GM18507 (cell line): ENCODE measurements around the gene ARL16.
A peak's percentile ranks its signal among the peaks of the same experiment; 100 is the strongest.

Experiments
- DNase-seq: peaks from one replicate; pipeline ENCODE4 v3.0.0; 2011; ENCODE audit warnings: low read depth; ENCODE audit not compliant: insufficient read length; ENCODE audit errors: extremely low spot score
- FAIRE-seq: peaks from 2 replicates; lab custom pipeline; 2011; peaks lifted over from hg19 to GRCh38; lab: Jason Lieb, UNC

ARL16 gene

DNA sequence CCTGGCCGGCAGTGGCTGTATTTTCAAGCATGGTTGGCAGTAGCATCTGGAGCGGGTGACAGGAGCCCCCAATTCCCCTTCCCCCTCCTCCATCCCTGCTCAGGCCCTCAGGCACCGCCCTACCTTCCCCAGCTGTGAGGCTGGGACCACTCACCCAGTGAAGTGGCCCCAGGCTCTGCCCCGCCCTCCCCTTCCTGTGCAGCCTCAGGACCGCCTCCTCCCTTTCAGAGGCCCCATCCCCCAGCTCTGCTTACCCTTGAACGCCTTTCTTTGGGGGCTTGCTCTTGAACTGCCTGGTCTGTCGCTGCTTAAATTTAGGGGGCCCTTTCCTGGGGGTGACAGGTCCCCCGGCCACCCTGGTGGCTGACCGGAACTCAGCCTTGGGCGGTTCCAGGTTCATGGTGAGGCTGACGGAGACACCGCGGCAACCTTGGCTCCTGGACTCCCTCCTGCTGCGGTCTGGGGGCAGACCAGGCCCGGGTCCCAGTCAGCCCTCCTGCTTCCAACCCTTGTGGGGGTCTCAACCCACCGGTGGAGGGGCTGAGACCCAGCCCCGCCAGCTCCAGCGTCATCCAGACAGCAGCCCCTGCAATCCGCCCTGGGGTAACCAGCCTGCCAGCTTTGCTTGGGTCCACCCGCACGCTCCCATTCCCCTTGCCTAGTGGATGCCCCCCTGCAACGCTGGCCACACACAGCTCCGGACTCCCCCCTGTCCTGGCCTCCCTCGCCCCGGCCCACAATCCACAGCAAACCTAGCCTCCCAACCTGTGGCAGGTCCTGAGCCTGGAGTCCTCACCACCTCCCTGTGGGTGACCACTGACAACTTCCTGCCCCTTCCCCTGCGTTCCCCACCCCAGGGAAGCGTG is 30.5 kb downstream of the ARL16 start:
- no peak for DNase-seq
- FAIRE-seq, result no peak

DNA sequence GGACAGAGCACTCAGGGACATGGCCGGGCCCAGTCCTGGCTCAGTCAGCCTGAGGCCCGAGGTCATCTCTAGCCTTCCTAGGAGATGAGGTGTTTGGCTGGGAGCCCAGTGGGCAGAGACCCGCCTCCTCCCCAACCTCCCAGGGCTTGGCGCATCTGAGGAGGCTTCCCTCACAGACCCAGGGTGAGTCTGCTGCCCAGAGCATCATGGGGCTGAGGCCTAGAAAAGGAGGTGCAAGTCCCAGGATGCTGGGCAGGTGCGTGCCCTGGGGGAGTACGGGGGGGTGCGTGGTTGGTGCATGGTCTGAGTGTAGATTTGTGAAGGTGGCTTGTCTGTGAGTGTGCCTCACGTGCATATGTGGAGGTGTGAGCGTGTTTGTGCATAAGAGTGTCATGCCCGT is 31.9 kb downstream of the ARL16 start:
- no peak for DNase-seq
- FAIRE-seq, result no peak

DNA sequence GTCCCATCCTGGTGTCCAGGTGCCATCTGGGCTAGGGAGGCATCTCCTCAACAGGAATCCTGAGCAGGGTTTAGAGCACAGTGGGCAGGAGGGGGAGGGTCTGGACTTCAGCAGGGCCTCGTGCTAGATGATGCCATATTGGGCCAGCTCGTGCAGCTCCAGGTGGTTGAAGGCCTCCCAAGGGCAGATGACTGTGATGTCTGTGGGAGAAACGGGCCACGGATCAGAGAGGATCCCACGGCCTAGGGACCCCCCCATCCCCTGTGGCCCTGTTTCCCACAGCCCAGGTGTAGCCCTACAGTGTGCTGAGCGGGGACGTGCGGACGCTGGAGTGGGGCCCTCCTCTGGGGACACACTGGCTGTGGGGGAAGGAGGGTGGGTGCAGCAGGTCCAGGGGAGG is 32.6 kb downstream of the ARL16 start:
- FAIRE-seq (no peak), DNase-seq (no peak)

DNA sequence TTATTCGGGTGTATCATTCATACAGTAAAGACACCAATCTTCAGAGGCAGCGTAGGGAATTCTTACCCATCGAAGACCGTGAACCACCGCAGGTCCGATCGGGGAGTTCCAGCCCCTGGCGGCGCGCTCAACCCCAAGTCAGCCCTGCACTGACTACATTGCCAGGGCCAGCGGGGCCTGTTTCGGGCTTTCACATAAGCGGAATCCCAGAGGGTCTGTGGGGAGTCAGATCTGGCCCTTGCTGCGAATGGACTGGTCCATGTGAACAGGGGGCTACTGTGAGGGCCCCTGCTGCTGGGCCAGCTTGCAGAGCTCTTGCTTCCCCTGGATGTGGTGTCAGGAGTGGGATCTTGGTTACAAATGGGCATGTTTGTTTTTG is 34.9 kb downstream of the ARL16 start:
- no peak for FAIRE-seq
- DNase-seq, result no peak

DNA sequence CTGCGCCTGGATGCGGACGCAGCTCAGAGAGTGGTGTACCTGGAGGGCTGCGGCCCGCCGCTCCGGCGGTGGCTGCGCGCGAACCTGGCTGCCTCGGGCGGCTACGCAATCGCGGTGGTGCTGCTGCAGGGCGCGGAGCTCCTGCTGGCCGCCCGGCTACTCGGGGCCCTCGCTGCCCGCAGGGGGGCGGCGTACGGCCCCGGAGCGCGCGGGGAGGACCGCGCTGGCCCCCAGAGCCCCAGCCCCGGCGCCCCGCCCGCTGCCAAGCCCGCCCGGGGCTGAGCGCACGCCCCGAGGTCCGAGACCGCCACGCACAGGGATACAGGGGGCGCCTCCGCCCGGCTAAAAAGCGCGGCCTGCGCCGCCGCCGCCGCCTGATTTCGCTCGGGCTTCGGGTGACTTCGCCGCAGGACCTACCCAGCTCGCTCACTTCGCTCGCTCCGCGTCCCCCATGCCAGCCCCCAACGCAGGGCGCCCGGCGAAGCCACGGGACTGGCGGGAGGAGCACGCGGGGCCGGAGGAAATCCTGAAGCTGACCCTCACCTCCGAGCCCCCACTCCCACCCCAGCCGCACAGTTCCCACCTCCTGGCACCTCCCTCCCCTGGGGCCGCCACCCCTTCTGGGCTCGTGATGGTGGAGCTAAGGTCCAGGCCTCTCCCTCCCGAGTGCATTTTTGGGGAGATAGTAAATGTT is 35.4 kb downstream of the ARL16 start:
- DNase-seq (no peak), FAIRE-seq (no peak)

DNA sequence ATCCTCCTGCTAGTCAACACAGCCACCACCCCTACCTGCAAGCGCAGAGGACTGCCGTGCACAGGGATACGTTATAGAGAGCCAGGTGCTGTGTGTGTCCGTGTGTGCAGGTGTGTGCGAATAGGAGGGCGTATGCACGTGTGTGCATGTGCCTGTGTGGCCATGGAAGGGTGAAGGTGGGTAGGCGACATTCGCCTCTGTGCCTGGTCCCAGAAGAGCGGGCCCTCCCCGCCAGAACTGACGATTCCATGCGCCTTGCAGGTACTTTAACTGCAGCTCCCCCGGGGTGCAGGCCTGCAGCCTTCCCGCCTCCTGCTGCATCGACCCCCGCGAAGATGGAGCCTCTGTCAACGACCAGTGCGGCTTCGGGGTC is 36.0 kb downstream of the ARL16 start:
- no peak for DNase-seq
- FAIRE-seq, result no peak

GRCh38 chr17:81646869-81647600 is 36.6 kb downstream of the ARL16 start:
- no peak for DNase-seq
- no peak for FAIRE-seq

DNA sequence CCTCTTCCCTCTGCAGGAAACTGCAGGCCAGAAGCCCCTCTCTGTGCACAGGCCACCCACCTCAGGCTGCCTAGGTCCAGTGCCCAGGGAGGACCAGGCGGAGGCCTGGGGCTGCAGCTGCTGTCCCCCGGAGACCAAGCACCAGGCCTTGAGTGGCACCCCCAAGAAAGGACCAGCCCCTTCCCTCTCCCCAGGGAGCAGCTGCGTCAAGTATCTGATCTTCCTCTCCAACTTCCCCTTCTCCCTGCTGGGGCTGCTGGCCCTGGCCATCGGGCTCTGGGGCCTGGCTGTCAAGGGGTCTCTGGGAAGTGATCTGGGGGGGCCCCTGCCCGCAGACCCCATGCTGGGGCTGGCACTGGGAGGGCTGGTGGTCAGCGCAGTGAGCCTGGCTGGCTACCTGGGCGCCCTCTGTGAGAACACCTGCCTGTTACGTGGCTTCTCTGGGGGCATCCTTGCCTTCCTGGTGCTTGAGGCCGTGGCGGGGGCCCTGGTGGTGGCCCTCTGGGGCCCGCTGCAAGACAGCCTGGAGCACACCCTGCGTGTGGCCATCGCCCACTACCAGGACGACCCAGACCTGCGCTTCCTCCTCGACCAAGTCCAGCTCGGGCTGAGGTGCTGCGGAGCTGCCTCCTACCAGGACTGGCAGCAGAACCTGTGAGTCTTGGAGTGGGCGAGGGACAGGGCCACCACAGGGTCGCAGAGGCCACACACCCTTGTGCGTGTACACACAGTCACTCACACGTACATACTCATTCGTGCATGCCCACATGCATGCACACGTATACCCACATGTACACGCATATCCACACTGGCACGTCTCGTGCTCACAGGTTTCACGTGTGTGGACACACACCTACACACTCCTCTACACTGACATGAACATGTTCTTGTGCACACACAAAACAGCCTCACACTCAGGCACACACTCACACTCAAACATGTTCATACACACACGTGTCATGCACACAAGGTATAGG is 38.3 kb downstream of the ARL16 start:
- FAIRE-seq (no peak), DNase-seq (no peak)

DNA sequence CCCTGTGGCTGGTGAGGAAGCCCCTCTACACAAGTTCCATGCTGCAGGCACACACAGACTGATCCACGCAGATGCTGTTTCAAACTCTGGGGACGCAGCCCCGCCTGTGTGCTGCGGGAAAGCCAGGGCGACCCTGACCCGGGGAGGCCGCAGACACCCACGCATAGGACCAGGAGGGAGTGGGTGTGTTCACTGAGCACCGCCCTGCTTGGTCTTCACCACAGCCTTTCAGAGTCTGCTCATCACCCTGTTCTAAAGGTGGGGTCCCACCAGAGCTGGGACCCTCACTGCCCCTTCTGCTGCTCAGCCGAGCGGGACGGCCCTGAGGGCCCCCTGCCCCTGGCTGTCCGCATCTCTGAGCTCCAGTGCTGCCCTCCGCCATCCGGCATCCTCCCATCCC is 39.1 kb downstream of the ARL16 start:
- FAIRE-seq (no peak), DNase-seq (no peak)

DNA sequence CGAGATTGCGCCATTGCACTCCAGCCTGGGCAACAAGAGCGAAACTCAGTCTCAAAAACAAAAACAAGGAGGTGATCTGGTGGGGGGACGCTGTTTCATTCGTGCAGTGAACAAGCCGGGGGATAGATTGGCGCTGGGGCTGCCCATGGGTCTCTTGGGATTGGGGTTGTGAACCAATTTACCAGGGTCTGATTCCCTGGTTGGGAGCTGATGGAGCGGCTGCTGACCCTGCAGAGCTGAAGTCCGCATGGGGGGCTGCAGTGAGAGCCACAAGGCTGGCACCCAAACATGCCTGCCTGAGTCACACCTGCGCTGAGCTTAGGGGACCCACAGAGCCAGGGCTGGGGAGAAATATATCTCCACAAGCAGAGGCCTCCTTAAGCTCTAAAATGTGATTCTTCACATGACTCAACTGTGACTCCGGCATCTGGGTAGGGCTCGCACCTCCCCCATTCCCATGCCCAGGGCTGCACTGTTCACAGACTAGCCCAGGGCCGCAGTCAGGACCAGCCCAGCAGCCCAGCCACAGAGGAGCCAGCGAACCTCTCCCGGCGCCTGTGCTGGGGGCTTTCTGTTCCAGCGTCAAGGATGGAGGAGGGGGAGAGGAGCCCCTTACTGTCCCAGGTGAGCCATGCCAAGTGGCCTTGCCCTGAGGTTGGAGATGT is 41.6 kb downstream of the ARL16 start:
- DNase-seq (no peak), FAIRE-seq (no peak)

- no peak for DNase-seq
- FAIRE-seq, result no peak
These were observed 43.6 kb downstream of the ARL16 start for GRCh38 chr17:81640011-81640410.

GRCh38 chr17:81638683-81639082 is 44.9 kb downstream of the ARL16 start:
- no peak for DNase-seq

DNA sequence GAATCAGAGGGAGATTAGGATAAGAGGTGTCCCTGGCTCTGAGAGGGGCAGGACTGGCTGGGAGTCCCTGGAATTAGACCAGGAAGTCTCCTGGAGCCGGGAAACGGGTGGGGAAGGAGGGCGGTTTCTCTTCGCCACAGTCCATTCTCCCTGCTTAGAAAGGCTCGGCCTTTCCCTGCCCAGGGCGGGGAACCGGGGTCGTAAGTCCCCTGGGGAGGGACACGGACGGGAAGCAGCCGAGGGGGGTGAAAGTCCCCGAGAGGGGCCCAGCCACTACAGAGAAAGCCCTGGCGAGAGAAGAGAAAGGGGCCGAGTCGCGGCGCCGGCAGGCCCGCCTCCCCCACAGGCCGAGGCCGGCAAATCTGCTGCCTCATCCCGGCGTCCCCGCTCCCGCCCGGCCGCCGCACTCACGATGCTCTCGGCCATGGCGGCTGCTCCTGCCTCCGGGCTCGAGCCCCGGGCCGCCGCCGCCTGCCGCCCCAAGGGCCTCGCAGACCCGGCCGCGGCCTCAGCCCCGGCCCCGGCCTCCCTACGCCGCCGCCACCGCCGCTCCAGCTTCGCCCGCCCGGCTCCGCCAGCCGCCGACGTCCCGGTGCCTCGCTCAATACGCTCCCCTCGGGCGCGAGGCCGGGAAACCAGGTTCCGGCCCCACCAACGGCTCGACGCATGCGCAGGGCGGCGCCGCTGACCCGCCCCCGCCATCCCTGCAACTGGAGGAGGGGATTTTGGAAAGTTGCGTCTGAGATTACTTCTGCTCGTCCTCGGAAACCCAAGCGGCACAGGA is 46.9 kb downstream of the ARL16 start, which contains the start of the genes NPLOC4 and TSPAN10:
TSS of gene NPLOC4 (minus strand) at position 608 of the 784 bp plus-strand sequence. CDS start at position 426, 182 bp downstream.
TSS of gene TSPAN10 (plus strand) at position 692 of the 784 bp plus-strand sequence. CDS start 5,217 bp downstream, outside the sequence.
- FAIRE-seq (peak; percentile 78), DNase-seq (peak; percentile 94)

More at GRCh38 chr17:81638683-81639082, 44.9 kb downstream of the ARL16 start:
- no peak for FAIRE-seq

GRCh38 chr17:81635973-81636504 is 47.6 kb downstream of the ARL16 start:
- DNase-seq (no peak), FAIRE-seq (no peak)

DNA sequence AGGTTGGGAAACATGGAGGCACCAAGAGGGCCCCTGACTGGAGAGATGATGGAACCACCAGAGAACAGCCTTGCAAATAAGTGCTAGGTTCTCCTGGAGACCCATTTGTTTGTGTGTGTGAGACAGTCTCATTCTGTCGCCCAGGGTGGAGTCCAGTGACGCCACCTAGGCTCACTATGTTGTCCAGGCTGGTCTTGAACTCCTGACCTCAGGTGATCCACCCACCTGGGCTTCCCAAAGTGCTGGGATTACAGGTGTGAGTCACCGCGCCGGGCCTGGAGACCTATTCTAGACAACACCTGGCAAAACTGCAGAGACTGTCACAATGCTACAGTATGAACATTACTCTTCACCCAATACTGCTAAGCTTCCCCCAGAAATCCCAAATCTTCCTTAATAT is 48.2 kb downstream of the ARL16 start:
- no peak for DNase-seq
- no peak for FAIRE-seq

DNA sequence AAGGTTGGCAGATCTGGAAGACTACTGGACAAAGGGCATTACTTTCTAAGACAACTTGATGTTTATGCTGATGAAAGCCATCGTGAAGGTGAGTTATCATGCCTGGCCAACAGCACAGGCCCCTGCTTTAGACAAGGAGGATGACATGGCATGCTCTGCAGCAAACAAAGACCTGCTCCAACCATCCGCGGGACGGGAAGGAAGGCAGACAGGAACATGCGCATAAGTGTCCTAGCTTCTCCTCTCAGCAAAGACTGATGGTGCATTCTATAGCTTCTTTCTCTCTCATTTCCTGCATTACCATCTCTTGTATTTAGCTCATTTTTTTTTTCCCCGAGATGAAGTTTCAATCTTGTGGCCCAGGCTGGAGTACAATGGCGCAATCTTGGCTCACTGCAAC is 52.1 kb downstream of the ARL16 start:
- no peak for FAIRE-seq
- no peak for DNase-seq
